ENCODE measurements around the gene USB1.

DNA sequence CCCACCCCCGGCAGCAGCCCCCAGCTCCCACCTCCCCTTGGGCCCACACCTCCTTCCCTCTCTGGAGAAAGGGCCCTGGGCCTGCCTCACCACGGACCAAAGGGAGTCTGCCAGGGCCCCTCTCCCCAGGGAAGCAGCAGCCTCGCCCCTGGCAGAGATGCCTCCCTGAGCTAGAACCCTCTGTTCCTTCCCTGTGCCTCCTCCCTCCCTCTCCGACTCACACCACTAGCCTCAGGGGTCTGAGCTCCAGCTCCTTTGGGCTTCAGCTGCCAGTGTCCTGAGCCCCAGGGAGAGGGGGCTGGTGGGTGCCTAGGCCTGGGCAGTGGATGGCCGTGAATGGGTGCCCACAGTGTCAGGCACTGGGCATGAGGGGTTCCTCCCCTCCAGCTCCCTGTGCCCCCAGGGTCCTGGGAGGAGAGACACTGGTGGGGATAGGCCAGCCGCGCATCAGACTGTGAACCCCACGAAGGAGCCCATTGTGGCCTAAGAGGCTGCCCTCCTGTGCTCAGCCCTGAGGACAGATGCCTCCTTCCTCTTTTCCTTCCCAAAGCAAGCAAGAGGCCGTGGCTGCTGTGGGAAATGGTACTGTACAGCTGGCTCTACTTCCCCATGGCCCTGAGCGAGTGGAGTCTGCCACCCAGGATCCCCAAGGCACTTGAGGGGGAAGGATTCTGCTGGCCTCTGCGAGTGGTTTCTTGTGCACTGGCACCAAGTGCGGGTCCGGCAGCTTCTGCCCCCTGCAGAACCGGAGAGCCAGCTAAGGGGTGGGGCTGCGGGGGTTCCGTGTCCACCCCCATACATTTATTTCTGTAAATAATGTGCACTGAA is 45.1 kb downstream of the USB1 start:
- TF ChIP-seq, protein P1, sequence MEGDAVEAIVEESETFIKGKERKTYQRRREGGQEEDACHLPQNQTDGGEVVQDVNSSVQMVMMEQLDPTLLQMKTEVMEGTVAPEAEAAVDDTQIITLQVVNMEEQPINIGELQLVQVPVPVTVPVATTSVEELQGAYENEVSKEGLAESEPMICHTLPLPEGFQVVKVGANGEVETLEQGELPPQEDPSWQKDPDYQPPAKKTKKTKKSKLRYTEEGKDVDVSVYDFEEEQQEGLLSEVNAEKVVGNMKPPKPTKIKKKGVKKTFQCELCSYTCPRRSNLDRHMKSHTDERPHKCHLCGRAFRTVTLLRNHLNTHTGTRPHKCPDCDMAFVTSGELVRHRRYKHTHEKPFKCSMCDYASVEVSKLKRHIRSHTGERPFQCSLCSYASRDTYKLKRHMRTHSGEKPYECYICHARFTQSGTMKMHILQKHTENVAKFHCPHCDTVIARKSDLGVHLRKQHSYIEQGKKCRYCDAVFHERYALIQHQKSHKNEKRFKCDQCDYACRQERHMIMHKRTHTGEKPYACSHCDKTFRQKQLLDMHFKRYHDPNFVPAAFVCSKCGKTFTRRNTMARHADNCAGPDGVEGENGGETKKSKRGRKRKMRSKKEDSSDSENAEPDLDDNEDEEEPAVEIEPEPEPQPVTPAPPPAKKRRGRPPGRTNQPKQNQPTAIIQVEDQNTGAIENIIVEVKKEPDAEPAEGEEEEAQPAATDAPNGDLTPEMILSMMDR (IDR thresholded peaks at IDR 0.05) = no peak
- TF ChIP-seq POLR2A (IDR thresholded peaks at IDR 0.05) (no peak), EP300 (IDR thresholded peaks at IDR 0.05) (no peak)
